Medulla oblongata (tissue), 1 donor: Measurements from ENCODE around the gene FHL3.
A peak's percentile ranks its signal among the peaks of the same experiment; 100 is the strongest.

Source experiments
- DNase-seq: peaks from one replicate; pipeline ENCODE4 v3.0.0-alpha.2; 2015; ENCODE audit errors: extremely low spot score

Gene FHL3

DNA sequence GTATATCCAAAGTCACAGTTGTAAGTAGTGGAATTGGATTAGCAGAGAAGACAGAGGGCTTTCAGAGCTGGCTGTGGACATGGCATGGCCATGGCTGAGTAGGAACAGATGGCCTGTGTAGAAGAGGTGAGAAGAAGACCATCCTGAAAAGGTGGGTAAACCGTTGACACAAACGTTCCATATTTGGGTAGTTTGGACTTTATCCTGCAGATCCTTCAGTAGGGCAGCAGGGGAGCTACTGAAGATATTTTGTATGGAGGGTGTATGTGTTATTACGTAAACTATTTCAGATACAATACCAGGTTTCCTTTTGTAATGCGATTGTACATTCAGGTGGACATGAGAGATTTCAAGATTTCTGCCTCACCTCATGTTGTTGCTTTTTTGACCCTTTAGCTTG, 8.9 kb upstream of the FHL3 start:
- DNase-seq: no peak

DNA sequence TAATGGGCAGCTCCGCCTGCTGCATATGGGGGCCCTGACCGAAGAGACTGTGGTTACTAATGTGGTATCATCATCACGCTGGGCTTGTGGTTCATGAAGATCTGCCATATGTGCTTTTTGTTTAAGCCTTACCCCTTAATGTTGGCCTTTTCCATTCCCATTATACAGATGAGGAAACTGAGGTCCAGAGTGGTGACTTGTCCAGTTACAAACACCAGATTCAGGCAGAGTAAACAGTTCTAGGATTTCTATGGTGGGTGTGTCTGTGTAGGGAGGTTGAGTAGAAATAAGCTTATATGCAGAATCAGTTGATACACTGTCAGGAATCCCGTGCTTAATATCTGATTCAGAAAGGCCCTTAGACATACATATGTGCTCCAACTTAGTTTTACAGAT, 7.9 kb upstream of the FHL3 start:
- no peak for DNase-seq

DNA sequence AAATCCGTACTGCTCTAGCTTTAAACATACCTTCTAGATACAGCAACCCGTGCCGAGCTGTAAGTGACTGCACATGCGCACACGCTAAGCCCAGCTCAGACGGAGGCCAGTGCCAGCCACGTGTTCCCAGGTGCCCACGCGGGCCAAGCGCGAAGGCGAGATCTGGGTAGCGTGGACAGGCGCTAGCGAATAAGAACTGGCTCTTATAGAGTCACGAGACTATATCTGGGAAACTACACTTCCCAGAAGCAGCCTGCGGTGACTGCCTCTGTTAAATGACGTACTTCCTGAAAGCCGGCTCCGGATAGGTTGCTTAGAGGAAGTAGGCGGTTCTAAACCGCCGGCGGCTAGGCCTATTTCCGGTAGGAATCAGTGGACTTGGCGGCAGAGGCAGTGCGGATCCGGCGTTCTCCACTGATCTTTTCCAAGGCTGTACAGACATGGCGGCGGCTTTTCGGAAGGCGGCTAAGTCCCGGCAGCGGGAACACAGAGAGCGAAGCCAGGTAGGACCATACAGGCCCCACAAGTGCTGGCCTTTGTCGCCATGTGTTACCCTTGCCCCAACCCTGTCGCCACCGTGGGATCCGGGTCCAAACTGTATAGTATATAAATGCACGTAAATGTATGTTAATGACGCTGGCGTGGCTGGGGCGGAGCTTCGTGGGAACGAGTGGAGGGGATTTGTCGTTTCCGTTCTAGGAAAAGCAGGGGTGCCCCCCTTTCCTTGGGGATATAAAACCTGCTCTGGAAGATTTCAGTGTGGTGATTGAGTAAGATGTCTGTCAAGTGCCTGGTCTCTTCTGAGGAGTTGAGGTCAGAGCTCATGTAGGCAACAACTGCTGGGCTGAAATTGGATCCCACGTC, 7.3 kb upstream of the FHL3 start, which contains the start of gene UTP11:
UTP11 (plus strand) TSS at position 372 of the 864 bp plus-strand sequence; CDS start at position 441, 69 bp downstream.
- peak; percentile 99 for DNase-seq

DNA sequence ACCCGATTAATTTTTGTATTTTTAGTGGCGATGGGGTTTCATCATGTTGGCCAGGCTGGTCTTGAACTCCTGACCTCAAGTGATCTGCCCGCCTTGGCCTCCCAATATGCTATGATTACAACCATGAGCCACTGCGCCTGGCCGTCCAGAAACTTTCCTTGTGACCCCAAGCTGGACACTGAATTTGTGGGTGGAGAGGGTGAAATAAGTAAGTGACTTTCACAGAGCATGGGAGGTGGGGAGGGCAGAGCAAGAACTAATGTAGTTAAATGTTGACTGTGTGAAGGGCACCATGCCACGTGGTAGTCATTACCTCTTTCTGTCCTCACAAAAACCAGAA, 4.5 kb upstream of the FHL3 start:
- DNase-seq: no peak

DNA sequence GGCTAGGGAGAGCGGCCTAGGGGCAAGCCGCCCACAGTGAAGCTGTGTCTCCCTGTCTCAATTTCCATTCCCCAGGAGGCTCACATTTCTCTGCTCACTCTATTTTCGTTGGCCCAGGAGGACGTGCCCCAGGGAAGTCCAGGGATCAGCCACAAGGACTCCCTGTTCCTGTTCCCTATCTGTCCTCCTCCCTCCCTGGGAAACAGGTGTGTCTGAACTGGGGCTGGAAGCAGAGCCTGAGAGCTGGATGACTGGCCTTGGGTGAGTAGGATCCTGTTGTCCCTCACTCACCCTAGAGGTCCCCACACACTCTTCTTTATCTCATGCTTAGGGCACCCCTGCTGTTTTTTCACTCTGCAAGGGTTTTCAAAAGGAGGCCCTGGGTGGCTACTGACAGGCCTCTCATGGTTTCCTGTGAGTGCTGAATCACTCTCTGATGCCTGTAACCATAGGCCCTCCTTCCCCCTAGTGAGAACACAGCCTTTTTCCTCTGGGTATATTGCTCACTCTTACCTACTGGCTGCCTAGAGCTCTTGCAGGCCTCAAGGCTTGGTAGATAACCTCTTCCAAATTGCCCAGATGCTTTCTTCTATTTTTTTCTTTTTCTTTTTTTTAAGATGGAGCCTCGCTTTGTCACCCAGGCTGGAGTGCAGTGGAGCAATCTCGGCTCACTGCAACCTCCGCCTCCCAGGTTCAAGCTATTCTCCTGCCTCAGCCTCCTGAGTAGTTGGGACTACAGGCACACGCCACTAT, 4.0 kb upstream of the FHL3 start:
- no peak for DNase-seq

DNA sequence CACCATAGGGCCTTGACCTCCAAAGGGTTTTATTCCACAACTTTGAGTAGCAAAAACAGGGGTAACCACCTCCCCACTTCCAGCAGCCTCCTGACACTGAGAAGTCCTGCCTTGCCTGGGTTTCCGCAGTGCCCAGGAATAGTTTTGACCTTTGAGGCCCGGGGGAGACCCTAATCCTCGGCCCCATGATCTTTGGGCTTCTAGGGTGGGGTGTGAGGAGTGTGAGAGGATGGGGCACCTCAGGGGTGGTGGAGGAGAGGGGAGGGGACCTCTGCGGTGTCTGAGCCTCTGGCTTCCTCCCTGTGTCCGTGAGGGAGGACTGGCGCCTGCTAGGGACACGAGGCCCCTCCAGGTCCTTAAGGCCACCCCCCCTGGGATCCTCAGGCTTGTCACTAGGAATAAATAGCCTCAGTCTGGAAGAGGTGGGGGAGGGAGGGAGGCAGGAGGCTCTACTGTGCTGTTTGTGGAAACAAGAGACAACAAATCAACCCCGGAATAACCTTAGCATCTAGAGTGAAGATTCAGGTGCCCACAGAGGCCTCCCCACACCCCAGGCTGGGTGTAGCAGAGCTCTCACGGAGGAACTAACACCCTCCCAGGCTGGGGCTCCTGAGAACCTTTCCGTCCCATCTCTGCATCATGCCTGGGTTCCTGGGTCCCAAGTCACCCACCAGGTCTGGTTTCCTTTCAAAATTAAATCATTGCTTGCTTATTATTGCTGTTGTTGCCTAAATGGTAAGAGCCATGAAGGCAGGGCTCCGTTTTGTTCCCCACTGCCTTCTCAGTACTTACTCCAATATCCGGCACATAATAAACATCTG, 904 bp upstream of the FHL3 start:
- no peak for DNase-seq

DNA sequence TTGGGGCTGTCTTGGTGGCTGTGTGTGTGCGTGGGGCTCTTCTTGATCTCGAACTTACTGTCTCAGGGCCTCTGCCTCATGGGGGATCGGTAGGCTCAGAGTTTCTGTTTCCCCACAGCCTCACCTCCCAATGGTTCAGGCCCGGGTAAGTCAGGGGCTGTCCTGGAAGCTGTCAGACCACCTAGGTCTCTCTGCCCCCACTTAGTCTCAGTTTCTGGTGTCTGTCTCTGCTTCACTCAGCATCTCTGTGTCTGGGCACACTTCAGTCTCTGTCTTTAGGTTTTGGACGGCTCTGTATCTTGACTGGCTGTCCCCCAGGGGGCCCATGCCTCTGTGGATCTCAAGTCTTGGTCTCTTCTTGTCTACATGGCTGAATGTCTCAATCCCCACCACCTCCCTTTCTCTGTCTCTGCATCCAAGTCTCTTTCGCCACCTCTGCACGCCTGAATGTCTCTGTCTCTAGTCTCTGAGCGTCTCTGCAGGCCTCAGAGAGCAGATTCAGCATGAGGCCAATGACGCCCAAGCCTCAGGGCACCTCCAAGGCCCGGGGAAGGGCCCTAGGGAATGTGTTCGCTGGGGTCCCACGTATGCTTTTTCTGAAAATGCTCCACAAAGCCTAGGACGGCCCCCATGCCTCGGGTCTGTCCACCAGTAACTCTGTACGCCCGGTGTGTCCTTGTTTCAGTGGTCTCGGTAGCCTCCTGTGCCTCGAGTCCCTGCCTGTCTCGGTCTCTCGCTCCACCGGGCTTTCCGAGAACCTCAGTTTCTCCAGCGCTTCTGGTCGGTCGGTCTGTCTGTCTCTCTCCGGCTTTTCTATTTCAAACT, 818 bp downstream of the FHL3 start:
- peak; percentile 21 for DNase-seq

DNA sequence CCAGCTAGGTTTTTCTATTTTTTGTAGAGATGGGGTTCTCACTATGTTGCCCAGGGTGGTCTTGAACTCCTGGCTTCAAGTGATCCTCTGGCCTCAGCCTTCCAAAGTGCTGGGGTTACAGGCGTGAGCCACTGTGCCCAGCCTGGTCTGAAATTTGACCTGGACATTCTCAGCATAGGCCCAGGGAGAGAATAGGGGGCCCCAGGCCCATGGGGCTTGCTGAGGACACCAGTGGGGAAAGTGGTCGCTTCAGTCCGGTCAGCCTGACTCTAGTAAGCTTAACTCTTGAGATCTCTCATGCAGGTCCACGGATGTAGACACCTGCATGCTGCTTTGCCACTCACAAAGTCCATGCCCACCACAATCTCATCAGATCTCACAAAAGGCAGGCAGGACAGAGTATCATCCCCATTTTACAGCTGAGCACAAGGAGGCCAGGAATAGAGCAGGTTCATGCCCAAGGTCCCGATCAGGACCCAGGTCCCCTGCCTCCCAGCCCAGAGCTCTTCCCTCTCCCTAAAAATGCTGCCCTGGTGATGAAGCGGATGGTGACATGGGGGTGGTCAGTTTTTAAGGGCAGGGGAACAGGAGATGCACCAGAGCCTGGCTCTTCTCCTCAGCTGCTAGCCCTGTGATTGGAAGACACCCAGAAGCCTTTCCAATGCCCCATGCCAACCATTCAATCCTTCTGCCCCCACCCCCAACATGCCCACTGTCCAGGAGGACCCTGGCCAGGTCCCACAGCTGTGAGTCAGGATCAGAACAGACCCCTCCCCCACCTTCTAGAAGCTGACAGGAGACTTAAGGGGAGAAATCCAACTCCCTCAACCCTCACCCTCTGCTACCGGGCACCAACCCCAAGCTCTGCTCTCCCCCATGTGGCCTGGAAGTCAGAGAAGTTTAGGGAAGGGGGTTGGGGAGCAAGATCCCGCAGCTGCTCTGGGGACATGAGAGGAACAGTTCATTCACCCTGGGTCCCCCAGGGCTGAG, 1.8 kb downstream of the FHL3 start:
- peak; percentile 81 for DNase-seq

DNA sequence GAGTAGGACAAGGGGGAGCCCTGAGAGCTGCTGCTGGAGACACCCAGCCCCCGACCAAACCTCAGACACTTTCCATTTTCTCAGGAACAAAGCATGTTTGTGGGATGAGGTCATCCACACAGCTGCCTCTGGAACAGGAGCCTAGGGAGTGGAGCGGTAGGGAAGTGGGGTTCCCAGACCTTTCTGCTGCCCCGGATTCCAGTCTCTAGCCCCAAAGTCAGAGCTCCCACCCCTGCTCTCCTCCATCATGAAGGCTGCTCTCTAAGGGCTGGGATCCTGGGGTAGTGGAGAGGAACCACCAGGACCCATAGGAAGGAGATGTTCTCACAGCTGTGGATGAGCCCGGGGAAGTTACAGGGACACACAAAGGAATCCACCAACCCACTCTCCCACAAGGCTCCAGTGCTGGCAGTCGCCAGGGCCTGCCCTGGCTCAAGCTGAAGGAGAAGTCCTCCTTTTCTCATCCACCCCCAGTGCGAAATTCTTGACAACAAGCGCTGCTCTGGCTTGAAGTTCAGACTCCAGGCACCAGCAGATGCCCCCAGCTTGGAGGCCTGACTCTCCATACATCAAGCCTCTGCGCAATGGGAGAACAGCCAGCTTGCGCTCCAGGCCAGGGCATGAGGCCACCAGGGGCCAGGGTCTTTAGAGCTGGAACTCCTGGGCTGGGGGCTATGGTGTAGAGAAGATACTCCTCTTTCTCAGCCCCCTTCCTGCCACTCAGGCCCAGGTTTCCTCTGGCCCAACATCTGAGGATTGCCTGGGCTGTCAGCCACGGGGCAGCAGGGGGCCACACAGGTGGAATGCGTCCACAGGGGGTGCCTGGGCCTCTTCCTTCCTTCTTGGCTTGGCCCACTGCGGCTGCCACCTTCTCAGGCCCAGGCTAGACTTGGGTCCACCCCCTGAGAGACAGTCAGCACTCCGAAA, 4.5 kb downstream of the FHL3 start:
- DNase-seq: peak; percentile 28

DNA sequence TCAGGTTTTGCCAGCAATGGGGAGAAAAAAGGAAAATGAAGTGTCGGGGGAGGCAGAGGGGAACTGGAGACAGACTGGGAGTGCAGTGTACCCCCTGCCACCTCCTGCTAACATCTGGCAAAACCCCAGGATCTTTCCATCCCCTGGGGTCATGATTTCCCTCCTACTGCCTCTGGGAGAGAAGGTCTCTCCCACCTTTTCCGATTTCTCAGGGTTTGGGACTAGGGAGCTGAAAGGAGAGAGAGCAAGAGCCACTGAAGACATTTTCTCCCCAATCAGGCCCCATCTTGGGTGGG, 5.1 kb downstream of the FHL3 start:
- DNase-seq: no peak

DNA sequence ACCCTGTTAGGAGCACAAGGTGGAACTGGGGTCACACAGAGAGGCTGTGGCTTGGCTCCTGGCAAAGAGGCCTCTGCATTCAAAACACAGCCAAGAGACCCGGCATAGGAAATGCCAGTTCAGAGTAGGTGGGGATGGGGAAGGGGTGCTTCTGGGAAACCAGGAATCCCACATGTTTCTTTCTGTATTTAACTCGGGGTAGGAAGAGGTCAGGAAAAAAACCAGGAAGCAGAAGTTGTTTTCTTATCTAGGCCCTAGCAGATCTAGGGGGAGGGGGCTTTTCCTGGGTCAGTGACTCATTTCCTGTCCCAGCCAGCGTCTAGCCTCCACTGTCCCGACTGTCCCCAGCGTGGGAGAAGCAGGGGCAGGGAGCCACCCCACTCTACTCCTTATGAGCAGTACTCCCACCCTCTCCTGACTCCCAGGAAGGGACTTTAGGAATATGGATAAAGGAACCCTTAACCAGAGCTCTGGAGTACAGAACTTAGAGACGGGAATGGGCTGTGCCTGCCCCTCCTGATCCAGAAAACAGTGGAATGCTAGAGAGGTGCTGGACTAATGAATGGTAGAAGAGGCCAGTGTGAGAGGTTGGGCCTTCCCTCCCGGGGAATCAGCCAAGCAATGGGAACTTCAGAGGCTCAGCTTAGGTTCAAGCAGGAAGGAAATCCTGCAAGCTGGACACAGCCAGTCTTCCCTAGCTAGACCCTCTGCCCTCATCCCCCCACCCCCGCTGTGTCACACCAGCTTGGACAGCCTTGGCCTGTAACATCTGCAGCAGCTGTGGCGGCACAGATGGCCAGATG, 5.7 kb downstream of the FHL3 start:
- peak; percentile 27 for DNase-seq

DNA sequence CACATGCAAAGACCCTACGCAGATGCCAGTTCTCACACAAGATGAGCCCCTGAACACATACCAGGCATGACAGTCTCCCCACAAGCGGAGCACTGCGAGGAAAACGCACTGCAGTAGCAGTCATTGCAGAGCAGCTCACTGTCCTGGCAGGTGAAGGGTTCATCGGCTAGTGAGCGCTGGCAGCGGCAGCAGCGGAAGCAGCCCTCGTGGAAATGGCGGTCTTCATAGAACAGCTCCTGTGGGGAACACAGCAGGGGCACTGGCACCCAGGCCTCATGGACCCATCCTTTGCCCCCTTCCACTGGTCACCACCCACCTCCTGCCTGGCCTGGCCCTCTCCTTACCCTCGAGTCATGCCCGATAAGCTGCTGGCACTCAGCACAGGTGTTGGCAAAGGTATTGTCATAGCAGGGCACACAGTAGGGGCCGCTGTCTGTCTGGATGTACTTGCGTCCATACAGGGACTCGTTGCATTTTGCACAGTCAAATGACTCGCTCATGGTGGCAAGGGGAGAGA, 6.3 kb downstream of the FHL3 start:
- DNase-seq: no peak

DNA sequence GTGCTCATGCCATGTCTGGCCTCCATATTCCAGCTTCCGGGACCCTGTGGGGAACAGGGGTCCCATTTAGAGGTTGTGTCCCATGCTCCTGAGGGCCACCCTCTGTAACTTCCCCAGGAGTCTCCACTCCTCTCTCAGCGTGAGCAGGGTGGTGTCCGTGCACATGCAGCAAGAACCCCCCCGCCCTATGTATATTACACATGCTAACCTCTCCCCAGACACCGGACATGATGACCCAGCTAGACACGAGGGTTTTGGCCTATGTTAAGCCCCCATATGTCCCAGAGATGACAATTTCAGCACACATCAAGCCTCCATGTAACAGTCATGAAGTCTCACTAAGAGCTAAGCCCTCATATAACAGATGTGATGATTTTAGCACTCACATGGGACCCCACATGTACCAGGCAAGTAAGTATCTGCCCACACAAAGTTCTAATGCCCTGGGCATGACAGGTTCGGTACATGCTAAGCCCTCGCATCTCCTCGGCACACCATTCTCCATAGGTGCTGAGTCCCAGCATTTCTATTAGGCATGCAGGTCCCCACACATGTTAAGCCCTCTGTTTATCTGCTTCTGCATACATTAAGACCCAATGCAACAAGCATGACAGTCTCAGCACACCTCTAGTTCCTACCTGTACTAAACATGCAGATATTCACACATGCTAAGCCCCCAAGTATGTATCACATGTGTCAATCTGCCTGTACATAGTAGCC, 7.1 kb downstream of the FHL3 start:
- DNase-seq: no peak

DNA sequence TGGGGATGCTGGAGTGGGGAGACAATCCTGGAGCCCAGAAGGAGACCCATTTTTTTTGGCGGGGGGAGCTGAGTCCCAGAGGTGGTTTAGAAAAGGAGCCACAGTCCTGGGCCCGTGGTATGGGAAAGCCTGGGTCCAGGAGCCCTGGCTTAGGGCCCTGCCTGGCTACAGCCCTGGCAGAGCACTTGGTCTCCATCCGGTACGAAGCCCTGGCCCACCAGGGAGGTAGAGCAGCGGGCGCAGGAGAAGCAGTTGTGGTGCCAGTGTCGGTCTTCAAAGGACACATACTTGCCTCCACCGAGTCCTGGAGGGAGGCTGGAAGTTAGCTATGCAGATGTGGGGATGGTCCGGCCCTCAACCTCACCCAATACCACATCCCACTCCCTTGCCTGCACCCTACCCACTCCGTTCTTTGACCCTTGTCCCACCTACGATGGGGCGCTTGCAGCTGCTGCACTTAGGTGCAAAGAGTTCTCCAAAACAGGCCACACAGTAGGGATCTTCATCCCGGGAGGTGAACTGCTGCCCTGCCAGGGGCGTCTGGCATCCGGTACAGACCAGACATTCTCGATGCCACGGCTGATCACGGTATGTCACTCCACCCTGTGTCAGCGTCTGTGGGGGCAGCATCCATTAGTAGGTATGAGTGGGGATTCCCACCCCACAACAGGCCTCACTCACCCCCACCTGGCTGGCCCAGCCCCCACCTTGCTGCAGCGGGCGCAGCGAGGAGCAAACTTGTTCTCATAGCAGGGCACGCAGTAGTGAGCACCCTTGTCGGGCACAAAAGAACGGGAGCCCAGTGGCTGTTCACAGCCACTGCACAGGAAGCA, 7.8 kb downstream of the FHL3 start:
- no peak for DNase-seq

DNA sequence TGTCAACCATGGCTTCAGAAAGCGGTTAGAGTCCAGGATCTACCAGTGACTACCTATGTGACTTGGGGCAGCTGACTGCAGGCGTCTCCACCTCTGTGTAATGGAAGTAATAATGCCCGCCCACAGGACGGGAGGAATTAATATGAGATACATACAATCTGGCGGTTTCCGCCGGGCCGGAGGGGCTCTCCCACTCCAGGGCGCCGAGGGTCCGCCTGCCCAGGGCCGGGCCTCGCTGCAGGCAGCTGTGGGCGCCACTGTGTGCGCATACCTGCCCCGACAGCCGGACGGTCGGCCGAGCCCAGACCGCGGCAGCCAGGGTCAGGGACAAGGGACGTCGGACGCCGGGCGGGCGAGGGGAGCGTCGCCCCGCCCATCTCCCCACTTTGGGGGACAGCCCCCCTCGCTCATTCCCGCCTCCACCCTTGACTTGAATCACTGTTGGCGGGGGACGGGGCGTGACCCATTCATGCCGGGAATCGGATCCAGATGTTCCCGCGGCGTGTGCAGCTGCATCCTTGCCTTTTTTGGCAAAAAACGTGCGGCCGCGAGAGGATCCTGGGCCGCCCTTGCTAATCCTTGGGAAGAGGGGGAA, 9.5 kb downstream of the FHL3 start:
- DNase-seq: no peak

DNA sequence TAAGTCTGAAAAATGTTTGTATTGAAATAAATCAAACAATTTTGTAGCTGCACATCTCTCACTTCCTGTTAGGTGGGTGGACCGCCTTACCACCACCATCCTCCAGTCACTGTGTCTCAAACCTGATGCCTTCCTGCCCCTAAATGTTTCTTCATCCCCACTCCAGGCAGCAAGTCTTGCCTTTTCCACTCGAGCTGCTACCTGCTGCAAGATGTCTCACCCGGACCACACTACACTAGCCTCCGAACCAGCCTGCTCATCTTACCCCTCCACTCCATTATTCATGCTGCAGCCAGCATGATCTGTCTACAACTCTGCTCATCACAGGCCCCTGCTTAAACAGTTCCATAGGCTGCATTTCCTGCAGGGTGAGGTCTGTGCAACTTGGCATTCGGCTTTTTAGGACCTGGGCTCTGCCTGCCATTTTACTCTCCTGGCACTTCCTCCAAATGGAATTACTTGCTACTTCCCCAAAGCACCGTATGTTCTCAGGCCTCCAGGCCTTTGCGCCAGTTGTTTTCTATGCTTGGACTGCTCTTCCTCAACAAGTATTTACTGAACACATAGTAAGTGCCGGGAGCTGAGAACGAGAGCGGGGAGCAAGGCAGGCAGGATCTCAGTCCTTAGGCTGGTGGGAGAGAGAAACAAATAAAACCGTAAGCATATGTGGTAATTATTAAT, 10.3 kb downstream of the FHL3 start:
- no peak for DNase-seq
